IMR-90 (cell line): ENCODE data around the gene FBLIM1. TPM values are rescaled to one million over a fixed set of nuclear protein-coding genes. Genes with fewer than 3 reads are reported as not detected.
A peak's percentile ranks its signal among the peaks of the same experiment; 100 is the strongest.

ENCODE experiments used
- ATAC-seq: fragments of 200-7000 bp; cut with Tn5 transposase; 2 replicates; pipeline ENCODE4 v1.9.1; 2020; ENCODE audit warnings: low read depth, mild to moderate bottlenecking, moderate library complexity
- BruUV-seq: library from RNA; stranded (reverse); fragments of 400-500 nt; replicated peaks from 2 replicates; lab custom pipeline; 2021; lab: Mats Ljungman, UMichigan
- CTCF ChIA-PET: fragments of 300-600 bp; formaldehyde crosslinking; extraction: SDS; loops from one replicate; lab custom pipeline; 2021; ENCODE audit warnings: antibody characterized with exemption; lab: Yijun Ruan, JAX
- POLR2A ChIA-PET: fragments of 300-600 bp; sonication (Branson Sonifier 250); formaldehyde crosslinking; loops from one replicate; lab custom pipeline; 2022; ENCODE audit warnings: antibody characterized with exemption; ENCODE audit not compliant: unreplicated experiment; lab: Charles Lee
- DNase-seq: peaks from one replicate; pipeline ENCODE4 v3.0.0; 2013
- H2AFZ ChIP-seq: replicated peaks from 2 replicates; pipeline ENCODE3; 2013; ENCODE audit warnings: low read length, mild to moderate bottlenecking; ENCODE audit not compliant: poor library complexity
- H2AK5ac ChIP-seq: 2 replicates; pipeline ENCODE4 v1.6.1; 2013; ENCODE audit warnings: low read depth, low read length, inconsistent platforms
- H2AK9ac ChIP-seq: replicated peaks from 2 replicates; pipeline ENCODE3; 2013; ENCODE audit warnings: mild to moderate bottlenecking, low read depth, low read length, moderate library complexity; ENCODE audit not compliant: poor library complexity
- H2BK120ac ChIP-seq: 2 replicates; pipeline ENCODE4 v1.6.1; 2013; ENCODE audit warnings: low read depth, low read length, inconsistent platforms
- H2BK15ac ChIP-seq: 3 replicates; pipeline ENCODE4 v1.6.1; 2013; ENCODE audit warnings: low read depth, low read length, inconsistent platforms
- H2BK20ac ChIP-seq: 2 replicates; pipeline ENCODE4 v1.6.1; 2013; ENCODE audit warnings: low read depth, mild to moderate bottlenecking, inconsistent platforms, low read length, moderate library complexity
- H2BK5ac ChIP-seq: 2 replicates; pipeline ENCODE4 v1.6.1; 2013; ENCODE audit warnings: mild to moderate bottlenecking, low read depth, low read length, inconsistent platforms; ENCODE audit not compliant: poor library complexity, severe bottlenecking
- H3K14ac ChIP-seq: replicated peaks from 2 replicates; pipeline ENCODE4 v1.6.1; 2013; ENCODE audit warnings: low read depth, low read length, inconsistent platforms
- H3K18ac ChIP-seq: 2 replicates; pipeline ENCODE4 v1.6.1; 2013; ENCODE audit warnings: low read depth, low read length, control low read depth
- H3K23ac ChIP-seq: 2 replicates; pipeline ENCODE4 v1.6.1; 2013; ENCODE audit warnings: low read depth, low read length, inconsistent platforms
- H3K27ac ChIP-seq: 2 replicates; pipeline ENCODE4 v1.5.1; 2013; ENCODE audit warnings: mild to moderate bottlenecking, control low read depth, low read length; ENCODE audit not compliant: insufficient read depth
- H3K27me3 ChIP-seq: 2 replicates; pipeline ENCODE4 v1.6.1; 2013; ENCODE audit warnings: low read length; ENCODE audit not compliant: control insufficient read depth, insufficient read depth
- H3K36me3 ChIP-seq: 2 replicates; pipeline ENCODE4 v1.6.1; 2013; ENCODE audit warnings: low read length, mixed read lengths; ENCODE audit not compliant: control insufficient read depth, insufficient read depth
- H3K4ac ChIP-seq: 2 replicates; pipeline ENCODE4 v1.6.1; 2013; ENCODE audit warnings: low read depth, low read length, inconsistent platforms
- H3K4me1 ChIP-seq: 2 replicates; pipeline ENCODE4 v1.6.1; 2013; ENCODE audit warnings: low read length, mixed read lengths; ENCODE audit not compliant: control insufficient read depth, insufficient read depth
- H3K4me2 ChIP-seq: 2 replicates; pipeline ENCODE4 v1.6.1; 2013; ENCODE audit warnings: low read depth, mild to moderate bottlenecking, control low read depth, low read length, moderate library complexity
- H3K4me3 ChIP-seq: 2 replicates; pipeline ENCODE4 v1.5.1; 2013; ENCODE audit warnings: low read depth, mild to moderate bottlenecking, control low read depth, low read length, moderate library complexity; ENCODE audit not compliant: insufficient read depth
- H3K56ac ChIP-seq: 2 replicates; pipeline ENCODE4 v1.6.1; 2013; ENCODE audit warnings: low read length, inconsistent platforms; ENCODE audit not compliant: insufficient read depth; ENCODE audit errors: extremely low read depth
- H3K79me1 ChIP-seq, 2 experiments: 2 replicates each; pipeline ENCODE4 v1.6.1; 2013; ENCODE audit warnings: low read length in 2 of 2, inconsistent platforms in 1 of 2, low read depth in 1 of 2
- H3K9ac ChIP-seq: 2 replicates; pipeline ENCODE4 v1.6.1; 2013; ENCODE audit warnings: low read depth, low read length, control low read depth
- H3K9me1 ChIP-seq: 2 replicates; pipeline ENCODE4 v1.6.1; 2013; ENCODE audit warnings: low read length, inconsistent platforms; ENCODE audit not compliant: insufficient read depth
- H3K9me3 ChIP-seq: 2 replicates; pipeline ENCODE4 v1.6.1; 2013; ENCODE audit warnings: low read length; ENCODE audit not compliant: control insufficient read depth, insufficient read depth
- H4K20me1 ChIP-seq: 2 replicates; pipeline ENCODE4 v1.6.1; 2013; ENCODE audit warnings: low read length, inconsistent platforms; ENCODE audit not compliant: insufficient read depth
- H4K5ac ChIP-seq: 2 replicates; pipeline ENCODE4 v1.6.1; 2013; ENCODE audit warnings: mild to moderate bottlenecking, low read depth, low read length, control low read depth
- H4K8ac ChIP-seq, 2 experiments: 2 replicates each; pipeline ENCODE4 v1.6.1; 2013; ENCODE audit warnings: low read depth in 2 of 2, low read length in 2 of 2, control low read depth in 1 of 2, inconsistent platforms in 1 of 2
- H4K91ac ChIP-seq: 2 replicates; pipeline ENCODE4 v1.6.1; 2013; ENCODE audit warnings: low read depth, low read length, inconsistent platforms; ENCODE audit not compliant: insufficient read depth
- CHD1 ChIP-seq: IDR thresholded peaks from 2 replicates; pipeline ENCODE4 v1.6.1; 2012; ENCODE audit warnings: low read depth, low read length, improper control_type of control experiment
- POLR2A ChIP-seq: IDR thresholded peaks from 2 replicates; pipeline ENCODE4 v1.6.1; 2012; ENCODE audit warnings: mild to moderate bottlenecking, low read depth, low read length
- RAD21 ChIP-seq: IDR thresholded peaks from 2 replicates; pipeline ENCODE4 v1.6.1; 2012; ENCODE audit warnings: low read length, improper control_type of control experiment
- SMC3 ChIP-seq: fragments of 150-350 bp; IDR thresholded peaks from 2 replicates; pipeline ENCODE4 v1.6.1; 2016; ENCODE audit warnings: low read depth, mild to moderate bottlenecking, antibody characterized with exemption, low read length, moderate library complexity
- WGBS, 2 experiments: methylation state at CpG; one replicate each; pipeline versions ENCODE4 v1.1.5 to v1.1.7; 2013; ENCODE audit warnings: missing lambda C conversion rate in 2 of 2; ENCODE audit not compliant: insufficient read length in 1 of 2; ENCODE audit errors: extremely low coverage in 2 of 2; 5-methylcytosine and 5-hydroxymethylcytosine counted together
- dilution Hi-C: fragments of 300-500 bp; cut with HindIII; formaldehyde crosslinking; loops from one replicate; pipeline ENCODE4 v1.14.3; 2018; ENCODE audit warnings: low sequenced_read_pairs; ENCODE audit not compliant: unreplicated experiment
- in situ Hi-C: fragments of 300-500 bp; cut with MboI; formaldehyde crosslinking; loops from 3 replicates; pipeline ENCODE4 v1.14.3; 2019; ENCODE audit warnings: low sequenced_read_pairs, inconsistent platforms, mixed read lengths
- intact Hi-C: fragments of 100-400 bp; cut with micrococcal nuclease; formaldehyde crosslinking; loops from 2 replicates; pipeline ENCODE4 v1.10.0; 2022
- polyA plus RNA-seq, 3 experiments: library from polyadenylated mRNA; depleted of rRNA; stranded (reverse); fragments of >200 nt; gene quantifications; 2 replicates each; pipeline ENCODE4 v1.2.3, GENCODE V29; 2012; ENCODE audit warnings: low replicate concordance in 1 of 3
- total RNA-seq: library from RNA; depleted of rRNA; stranded (reverse); fragments of >200 nt; gene quantifications from 2 replicates; pipeline ENCODE4 v1.2.3, GENCODE V29; 2012

Gene FBLIM1
- total and polyA plus RNA-seq, 2 of the 4 experiments (the other 2 are of a cell fraction) = 52.2 to 140 TPM

- DNase-seq (no peak), ATAC-seq (no peak)
- peaks cover 8% of the 10 kb centered on the region for H3K9me1 ChIP-seq
- H3K36me3 ChIP-seq = peaks cover 33% of the 10 kb centered on the region
- no TSS peak for BruUV-seq
- no peak overlapping the region for H3K4me2 ChIP-seq
- H4K20me1 ChIP-seq = peaks cover 3% of the 10 kb centered on the region
- no peak overlapping the region for H4K8ac ChIP-seq
- H2BK15ac ChIP-seq = no peak overlapping the region
- CTCF ChIA-PET = no interaction called here
- H3K4me1 ChIP-seq = 0 out of 2 replicates have a peak, but pooled peaks cover 3% of the 10 kb centered on the region
- H3K18ac ChIP-seq = no peak overlapping the region
- H4K91ac ChIP-seq = no peak overlapping the region
- H3K27ac ChIP-seq = no peak overlapping the region
- in situ Hi-C loops = loop anchor here (25.0 kb wide), 1 partner anchor 402 kb away; no protein-coding TSS in a partner anchor
- no peaks in the 10 kb centered on the region for H3K9me3 ChIP-seq
- dilution Hi-C loops = no loop called here
- H2BK120ac ChIP-seq = no peak overlapping the region
- H2AK9ac ChIP-seq = peak overlapping the region; percentile 15
- intact Hi-C loops = no loop called here
- POLR2A ChIA-PET = no interaction called here
- H3K9ac ChIP-seq = no peak overlapping the region
- no peak overlapping the region for H2AK5ac ChIP-seq
- TF ChIP-seq RAD21 = no peak
- no peak for TF ChIP-seq CHD1
- no peak for TF ChIP-seq SMC3
- TF ChIP-seq POLR2A = no peak
- peaks cover 3% of the 10 kb centered on the region in 2 experiments; a peak in 1 of 4 replicates for H3K79me1 ChIP-seq
- H2BK20ac ChIP-seq = no peak overlapping the region
- no peak overlapping the region for H4K5ac ChIP-seq
- no peak overlapping the region for H3K23ac ChIP-seq
- peak overlapping the region; percentile 43 for H2AFZ ChIP-seq
- H3K4me3 ChIP-seq = no peak overlapping the region
- H3K56ac ChIP-seq = no peak overlapping the region
- H3K27me3 ChIP-seq = no peaks in the 10 kb centered on the region
- no peak overlapping the region for H3K14ac ChIP-seq
- no peak overlapping the region for H2BK5ac ChIP-seq
- 100% methylated on average over 1 of the region's 8 CpGs; no CpG with 5 or more reads in 1 of the 2 experiments for WGBS, 2 experiments
- no peak overlapping the region for H3K4ac ChIP-seq
Observed at GRCh38 chr1:15785683-15786082, 27.1 kb downstream of the FBLIM1 start.
